ENCODE data around the gene STRADB.
"Not testable (repeated sequence)": the region's sequence is repeated elsewhere in the genome, so short reads cannot be mapped to it uniquely, and the experiment has no call there.

The STRADB gene

GRCh38 chr2:201470821-201471731 is 19.5 kb downstream of the STRADB start:
- no peak overlapping the region for H3K4me3 ChIP-seq (ENCODE audit: low read length)
- no peak overlapping the region for H3K27ac ChIP-seq (ENCODE audit: low read depth, low read length)
- no peaks in the 10 kb centered on the region for H3K9me3 ChIP-seq (ENCODE audit: insufficient read depth, low read depth, low read length)
- peaks cover 8% of the 10 kb centered on the region; the same call in 1 of the 2 replicates for H3K4me1 ChIP-seq (ENCODE audit: insufficient read depth, low read length)
- no peaks in the 10 kb centered on the region for H3K27me3 ChIP-seq (ENCODE audit: insufficient read depth, low read length)
- 49% methylated on average over 7 of the region's 9 CpGs for WGBS
- peaks cover 30% of the 10 kb centered on the region for H3K36me3 ChIP-seq (ENCODE audit: insufficient read depth, low read length)
- H3K9ac ChIP-seq (ENCODE audit: low read depth, low read length), result no peak overlapping the region

- Histone ChIP-seq H3K9me3 (ENCODE audit: insufficient read depth, low read depth, low read length) (no peaks in the 10 kb centered on the region), H3K27ac (ENCODE audit: low read depth, low read length) (no peak overlapping the region), H3K9ac (ENCODE audit: low read depth, low read length) (no peak overlapping the region), H3K27me3 (ENCODE audit: insufficient read depth, low read length) (no peaks in the 10 kb centered on the region), H3K4me1 (ENCODE audit: insufficient read depth, low read length) (peaks cover 8% of the 10 kb centered on the region; the same call in 1 of the 2 replicates), H3K4me3 (ENCODE audit: low read length) (no peak overlapping the region), H3K36me3 (ENCODE audit: insufficient read depth, low read length) (peaks cover 34% of the 10 kb centered on the region)
- 80% methylated on average over 1 of the region's 3 CpGs for WGBS
Observed at GRCh38 chr2:201471732-201472393, 20.3 kb downstream of the STRADB start.

- peaks cover 34% of the 10 kb centered on the region for H3K36me3 ChIP-seq (ENCODE audit: insufficient read depth, low read length)
- no peaks in the 10 kb centered on the region for H3K9me3 ChIP-seq (ENCODE audit: insufficient read depth, low read depth, low read length)
- H3K4me1 ChIP-seq (ENCODE audit: insufficient read depth, low read length), result peaks cover 8% of the 10 kb centered on the region; the same call in 1 of the 2 replicates
- H3K4me3 ChIP-seq (ENCODE audit: low read length), result no peak overlapping the region
- no peak overlapping the region for H3K27ac ChIP-seq (ENCODE audit: low read depth, low read length)
- H3K27me3 ChIP-seq (ENCODE audit: insufficient read depth, low read length), result no peaks in the 10 kb centered on the region
- WGBS, result 93% methylated on average over 3 of the region's 3 CpGs
- H3K9ac ChIP-seq (ENCODE audit: low read depth, low read length), result no peak overlapping the region
Observed at GRCh38 chr2:201472411-201472810, 20.9 kb downstream of the STRADB start.

GRCh38 chr2:201482543-201482942 is 31.0 kb downstream of the STRADB start:
- WGBS, result 91% methylated on average over 4 of the region's 4 CpGs
- Histone ChIP-seq H3K9ac (ENCODE audit: low read depth, low read length) (no peak overlapping the region), H3K4me3 (ENCODE audit: low read length) (no peak overlapping the region), H3K9me3 (ENCODE audit: insufficient read depth, low read depth, low read length) (no peaks in the 10 kb centered on the region), H3K4me1 (ENCODE audit: insufficient read depth, low read length) (no peaks in the 10 kb centered on the region), H3K27me3 (ENCODE audit: insufficient read depth, low read length) (no peaks in the 10 kb centered on the region), H3K27ac (ENCODE audit: low read depth, low read length) (no peak overlapping the region), H3K36me3 (ENCODE audit: insufficient read depth, low read length) (peaks cover 11% of the 10 kb centered on the region; the same call in 1 of the 2 replicates)

DNA sequence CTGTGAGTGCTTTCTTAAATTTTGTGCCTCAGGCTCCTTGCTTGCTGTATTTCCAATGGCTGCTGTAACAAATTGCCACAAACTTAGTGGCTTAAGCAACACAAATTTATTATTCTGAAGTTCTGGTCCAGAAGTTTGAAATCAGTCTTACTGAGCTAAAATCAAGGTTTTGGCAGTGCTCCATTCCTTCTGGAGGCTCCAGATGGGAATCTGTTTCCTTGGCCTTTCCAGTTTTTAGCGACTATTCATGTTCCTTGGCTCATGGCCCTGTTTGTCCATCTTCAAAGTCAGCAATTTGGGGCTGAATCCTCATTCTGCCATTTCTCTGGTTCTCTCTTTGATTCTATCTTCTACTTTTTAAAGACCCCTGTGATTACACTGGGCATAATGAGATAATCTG is 31.8 kb downstream of the STRADB start:
- no peak overlapping the region for H3K4me3 ChIP-seq (ENCODE audit: low read length)
- H3K4me1 ChIP-seq (ENCODE audit: insufficient read depth, low read length), result no peaks in the 10 kb centered on the region
- no peak overlapping the region for H3K9ac ChIP-seq (ENCODE audit: low read depth, low read length)
- no peaks in the 10 kb centered on the region for H3K27me3 ChIP-seq (ENCODE audit: insufficient read depth, low read length)
- peak overlapping the region; percentile 67 for H3K27ac ChIP-seq (ENCODE audit: low read depth, low read length)
- no peaks in the 10 kb centered on the region for H3K9me3 ChIP-seq (ENCODE audit: insufficient read depth, low read depth, low read length)
- H3K36me3 ChIP-seq (ENCODE audit: insufficient read depth, low read length), result peaks cover 11% of the 10 kb centered on the region; the same call in 1 of the 2 replicates
- WGBS, result 41% methylated on average over 1 of the region's 1 CpG

DNA sequence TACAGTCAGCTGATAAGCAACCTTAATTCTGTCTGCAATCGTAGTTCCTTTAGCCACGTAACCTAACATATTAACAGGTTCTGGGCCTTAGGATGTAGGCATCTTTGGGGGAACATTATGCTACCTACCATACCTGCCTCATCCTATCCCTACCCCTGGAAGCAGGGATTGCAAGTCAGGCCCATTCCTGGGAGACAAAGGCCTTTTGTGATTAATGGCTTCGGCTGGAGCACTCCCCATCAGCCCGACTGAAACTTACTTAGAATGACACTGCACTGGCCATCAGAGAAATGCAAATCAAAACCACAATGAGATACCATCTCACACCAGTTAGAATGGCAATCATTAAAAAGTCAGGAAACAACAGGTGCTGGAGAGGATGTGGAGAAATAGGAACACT is 32.2 kb downstream of the STRADB start:
- H3K9ac ChIP-seq (ENCODE audit: low read depth, low read length); H3K4me3 ChIP-seq (ENCODE audit: low read length); H3K9me3 ChIP-seq (ENCODE audit: insufficient read depth, low read depth, low read length); H3K27me3 ChIP-seq (ENCODE audit: insufficient read depth, low read length); H3K4me1 ChIP-seq (ENCODE audit: insufficient read depth, low read length): not testable (repeated sequence)
- Histone ChIP-seq H3K36me3 (ENCODE audit: insufficient read depth, low read length) (peaks cover 11% of the 10 kb centered on the region; the same call in 1 of the 2 replicates), H3K27ac (ENCODE audit: low read depth, low read length) (peak overlapping the region; percentile 67)
- WGBS, result 82% methylated on average over 4 of the region's 4 CpGs

- Histone ChIP-seq H3K4me3 (ENCODE audit: low read length) (no peak overlapping the region), H3K9ac (ENCODE audit: low read depth, low read length) (no peak overlapping the region), H3K4me1 (ENCODE audit: insufficient read depth, low read length) (no peaks in the 10 kb centered on the region), H3K36me3 (ENCODE audit: insufficient read depth, low read length) (peaks cover 7% of the 10 kb centered on the region; the same call in 1 of the 2 replicates), H3K27ac (ENCODE audit: low read depth, low read length) (no peak overlapping the region), H3K27me3 (ENCODE audit: insufficient read depth, low read length) (no peaks in the 10 kb centered on the region), H3K9me3 (ENCODE audit: insufficient read depth, low read depth, low read length) (no peaks in the 10 kb centered on the region)
- 91% methylated on average over 4 of the region's 4 CpGs for WGBS
Observed at GRCh38 chr2:201484805-201485204, 33.3 kb downstream of the STRADB start.

DNA sequence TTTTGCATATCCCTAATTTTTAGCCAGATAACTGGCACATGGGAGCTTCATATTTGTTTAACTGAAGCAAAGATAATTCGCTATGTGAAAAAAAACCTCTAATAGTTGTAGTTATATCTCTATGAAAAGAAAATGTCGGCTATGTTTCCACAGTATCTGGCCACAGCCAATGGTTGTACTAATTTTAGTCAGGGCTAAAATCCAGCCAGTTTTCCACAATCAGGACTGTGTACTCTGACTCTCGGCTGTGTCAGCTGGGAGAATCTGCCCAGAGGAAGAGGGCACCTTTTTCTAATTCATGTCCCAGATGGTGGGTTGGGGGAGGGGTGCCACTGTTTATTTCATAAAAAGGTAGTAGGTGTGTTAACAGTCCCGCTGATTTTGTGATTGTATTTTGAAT is 38.8 kb downstream of the STRADB start:
- Histone ChIP-seq H3K27ac (ENCODE audit: low read depth, low read length) (no peak overlapping the region), H3K4me1 (ENCODE audit: insufficient read depth, low read length) (no peaks in the 10 kb centered on the region), H3K27me3 (ENCODE audit: insufficient read depth, low read length) (0 out of 2 replicates have a peak, but pooled peaks cover 2% of the 10 kb centered on the region), H3K9ac (ENCODE audit: low read depth, low read length) (no peak overlapping the region), H3K9me3 (ENCODE audit: insufficient read depth, low read depth, low read length) (no peaks in the 10 kb centered on the region), H3K36me3 (ENCODE audit: insufficient read depth, low read length) (no peaks in the 10 kb centered on the region), H3K4me3 (ENCODE audit: low read length) (no peak overlapping the region)
- 92% methylated on average over 3 of the region's 4 CpGs for WGBS

DNA sequence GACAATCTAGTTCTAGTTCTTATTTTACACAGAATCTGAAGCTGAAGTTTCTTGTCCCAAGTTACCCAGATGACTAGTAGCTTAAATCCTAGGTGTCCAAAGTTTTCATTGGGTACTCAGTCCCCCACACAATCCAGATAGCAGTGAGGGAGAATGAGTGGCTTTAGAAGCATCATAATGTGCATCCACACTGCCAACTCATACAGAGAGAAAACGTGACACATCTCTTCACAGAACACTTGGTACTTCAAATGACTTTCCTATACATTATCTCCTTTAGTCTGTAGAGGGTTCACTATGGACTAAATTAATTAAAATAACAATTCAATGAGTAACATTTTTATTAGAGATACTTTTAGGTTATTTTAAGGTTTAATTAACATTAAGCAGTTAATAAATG is 45.2 kb downstream of the STRADB start:
- no peak overlapping the region for H3K9ac ChIP-seq (ENCODE audit: low read depth, low read length)
- H3K4me1 ChIP-seq (ENCODE audit: insufficient read depth, low read length), result no peaks in the 10 kb centered on the region
- H3K27me3 ChIP-seq (ENCODE audit: insufficient read depth, low read length), result 0 out of 2 replicates have a peak, but pooled peaks cover 2% of the 10 kb centered on the region
- no peaks in the 10 kb centered on the region for H3K36me3 ChIP-seq (ENCODE audit: insufficient read depth, low read length)
- WGBS, result 80% methylated on average over 1 of the region's 1 CpG
- no peaks in the 10 kb centered on the region for H3K9me3 ChIP-seq (ENCODE audit: insufficient read depth, low read depth, low read length)
- no peak overlapping the region for H3K4me3 ChIP-seq (ENCODE audit: low read length)
- H3K27ac ChIP-seq (ENCODE audit: low read depth, low read length), result no peak overlapping the region

DNA sequence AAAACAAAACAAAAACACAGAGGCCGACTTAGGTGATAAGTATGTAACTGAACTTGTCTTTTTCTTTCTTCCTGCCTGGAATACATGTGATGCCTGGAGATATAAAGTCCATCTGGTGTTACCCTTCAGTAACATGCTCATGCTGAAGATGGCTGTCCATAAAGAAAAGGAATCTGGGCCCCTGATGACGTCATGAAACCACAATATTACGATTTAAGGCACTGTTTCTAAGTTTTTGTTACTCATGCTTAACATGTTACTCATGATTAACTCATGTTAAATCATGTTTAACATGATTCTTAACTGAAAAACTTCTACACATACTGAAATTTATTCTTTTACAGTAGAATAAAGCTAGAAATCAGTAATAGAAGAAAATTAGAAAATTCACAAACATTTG is 49.0 kb downstream of the STRADB start:
- H3K4me1 ChIP-seq (ENCODE audit: insufficient read depth, low read length), result no peaks in the 10 kb centered on the region
- no peak overlapping the region for H3K4me3 ChIP-seq (ENCODE audit: low read length)
- peaks cover 4% of the 10 kb centered on the region; the same call in 1 of the 2 replicates for H3K9me3 ChIP-seq (ENCODE audit: insufficient read depth, low read depth, low read length)
- 90% methylated on average over 3 of the region's 3 CpGs for WGBS
- H3K9ac ChIP-seq (ENCODE audit: low read depth, low read length), result no peak overlapping the region
- H3K36me3 ChIP-seq (ENCODE audit: insufficient read depth, low read length), result no peaks in the 10 kb centered on the region
- H3K27me3 ChIP-seq (ENCODE audit: insufficient read depth, low read length), result no peaks in the 10 kb centered on the region
- H3K27ac ChIP-seq (ENCODE audit: low read depth, low read length), result no peak overlapping the region

DNA sequence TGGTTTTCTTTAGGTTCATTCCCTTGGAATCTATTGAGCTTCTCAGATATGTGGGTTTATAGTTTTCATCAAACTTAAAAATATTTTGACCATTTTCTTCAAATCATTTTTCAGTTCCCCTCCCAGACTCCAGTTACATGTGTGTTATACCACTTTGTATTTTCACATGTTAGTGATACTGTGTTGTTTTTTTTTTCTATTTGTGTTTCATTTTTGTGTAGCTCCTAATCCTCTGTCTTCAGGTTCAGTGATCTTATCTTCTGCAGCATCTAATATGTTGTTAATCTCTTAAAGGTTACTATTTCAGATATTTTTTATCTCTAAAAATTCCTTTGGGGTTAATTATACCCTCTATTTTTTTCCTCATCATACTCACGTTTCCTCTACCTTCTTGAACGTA is 51.2 kb downstream of the STRADB start:
- H3K36me3 ChIP-seq (ENCODE audit: insufficient read depth, low read length), result no peaks in the 10 kb centered on the region
- no peaks in the 10 kb centered on the region for H3K4me1 ChIP-seq (ENCODE audit: insufficient read depth, low read length)
- no peaks in the 10 kb centered on the region for H3K27me3 ChIP-seq (ENCODE audit: insufficient read depth, low read length)
- no peak overlapping the region for H3K27ac ChIP-seq (ENCODE audit: low read depth, low read length)
- WGBS, result 100% methylated on average over 2 of the region's 2 CpGs
- H3K4me3 ChIP-seq (ENCODE audit: low read length), result no peak overlapping the region
- peaks cover 4% of the 10 kb centered on the region; the same call in 1 of the 2 replicates for H3K9me3 ChIP-seq (ENCODE audit: insufficient read depth, low read depth, low read length)
- H3K9ac ChIP-seq (ENCODE audit: low read depth, low read length), result no peak overlapping the region
